Lower leg skin (tissue), 4 donors: ENCODE measurements around the gene CST8. TPM values are rescaled to one million over a fixed set of nuclear protein-coding genes. Genes with fewer than 3 reads are reported as not detected.

Experiments used
- DNase-seq, 2 donors: peaks; one replicate each; pipeline ENCODE4 v3.0.0-alpha.2; 2019; ENCODE audit warnings: low spot score in 2 of 2
- H3K4me3 ChIP-seq: fragments of 200-600 bp; sonication (generic); 2 replicates; pipeline ENCODE4 v1.5.1; 2017; ENCODE audit warnings: mild to moderate bottlenecking, low read depth; ENCODE audit not compliant: poor library complexity, severe bottlenecking
- POLR2A ChIP-seq, 2 donors: fragments of 450-650 bp; IDR thresholded peaks; one replicate each; pipeline ENCODE4 v1.6.1; 2016 to 2017; ENCODE audit warnings: antibody characterized with exemption in 2 of 2, mild to moderate bottlenecking in 1 of 2, moderate library complexity in 1 of 2
- WGBS, 2 donors: methylation state at CpG; one replicate each; pipeline ENCODE4 v1.1.5; 2018; 5-methylcytosine and 5-hydroxymethylcytosine counted together
- intact Hi-C: fragments of 100-400 bp; cut with DNase I; formaldehyde crosslinking; loops from one replicate; pipeline ENCODE4 v1.15.0; 2023; ENCODE audit warnings: low total_unique reads
- total RNA-seq, 4 donors: library from RNA; depleted of rRNA; stranded (reverse); fragments of >200 nt; gene quantifications; one replicate each; pipeline ENCODE4 v1.1.0, GENCODE V29; 2016
- TF ChIP-seq, protein P1 (sequence below), 3 donors: fragments of 450-650 bp; IDR thresholded peaks; one replicate each; pipeline ENCODE4 v1.5.1; 2016; ENCODE audit warnings: antibody characterized with exemption in 3 of 3, mild to moderate bottlenecking in 3 of 3, moderate library complexity in 2 of 3

Gene CST8
- total RNA-seq, 4 donors from 2014 or later = not detected

DNA sequence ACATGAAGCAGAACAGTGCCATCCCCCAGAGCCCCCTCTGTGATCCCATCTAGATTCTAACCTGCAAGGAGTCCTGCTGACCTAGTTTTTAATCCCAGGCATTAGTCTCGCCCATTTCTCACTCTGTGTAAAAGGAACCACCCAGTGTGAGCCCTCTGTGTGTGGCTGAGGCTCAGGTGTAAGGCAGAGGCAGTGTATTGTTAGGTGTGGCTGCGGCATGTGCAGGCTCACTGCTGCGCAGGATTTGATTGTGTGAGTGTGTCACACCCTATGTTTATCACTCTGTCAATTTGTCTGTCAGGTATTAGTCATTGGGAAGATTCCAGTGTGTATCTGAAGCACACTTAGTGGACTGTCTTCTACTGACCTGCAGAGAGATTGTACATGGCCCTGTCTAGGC, 13.7 kb upstream of the CST8 start:
- no peak for TF ChIP-seq POLR2A (IDR thresholded peaks at IDR 0.05)
- TF ChIP-seq, protein P1, sequence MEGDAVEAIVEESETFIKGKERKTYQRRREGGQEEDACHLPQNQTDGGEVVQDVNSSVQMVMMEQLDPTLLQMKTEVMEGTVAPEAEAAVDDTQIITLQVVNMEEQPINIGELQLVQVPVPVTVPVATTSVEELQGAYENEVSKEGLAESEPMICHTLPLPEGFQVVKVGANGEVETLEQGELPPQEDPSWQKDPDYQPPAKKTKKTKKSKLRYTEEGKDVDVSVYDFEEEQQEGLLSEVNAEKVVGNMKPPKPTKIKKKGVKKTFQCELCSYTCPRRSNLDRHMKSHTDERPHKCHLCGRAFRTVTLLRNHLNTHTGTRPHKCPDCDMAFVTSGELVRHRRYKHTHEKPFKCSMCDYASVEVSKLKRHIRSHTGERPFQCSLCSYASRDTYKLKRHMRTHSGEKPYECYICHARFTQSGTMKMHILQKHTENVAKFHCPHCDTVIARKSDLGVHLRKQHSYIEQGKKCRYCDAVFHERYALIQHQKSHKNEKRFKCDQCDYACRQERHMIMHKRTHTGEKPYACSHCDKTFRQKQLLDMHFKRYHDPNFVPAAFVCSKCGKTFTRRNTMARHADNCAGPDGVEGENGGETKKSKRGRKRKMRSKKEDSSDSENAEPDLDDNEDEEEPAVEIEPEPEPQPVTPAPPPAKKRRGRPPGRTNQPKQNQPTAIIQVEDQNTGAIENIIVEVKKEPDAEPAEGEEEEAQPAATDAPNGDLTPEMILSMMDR (IDR thresholded peaks at IDR 0.05) = no peak
- intact Hi-C loops = no loop called here
- DNase-seq = no peak
- WGBS, 2 donors = 27 to 51% methylated on average over 3 of the region's 3 CpGs
- no peak overlapping the region for H3K4me3 ChIP-seq

DNA sequence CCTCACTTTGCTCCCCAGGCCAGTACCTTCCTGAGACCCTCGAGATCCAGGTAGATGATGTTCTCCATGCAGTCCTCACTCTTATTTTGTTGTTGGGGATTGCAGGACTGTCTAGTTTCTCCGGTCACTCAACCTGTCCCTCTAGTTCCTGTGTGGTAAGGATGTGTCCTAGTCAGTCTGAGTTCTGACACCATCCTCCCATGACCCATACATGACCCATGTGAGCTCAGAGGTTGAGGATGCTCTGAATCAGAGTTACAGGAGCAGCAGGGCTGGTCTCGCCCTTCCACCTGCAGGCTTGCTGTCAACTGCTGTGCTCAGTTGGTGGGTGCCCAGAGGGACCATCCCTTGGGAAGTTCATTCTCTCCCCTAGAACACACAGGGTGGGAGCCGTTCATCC, 11.9 kb upstream of the CST8 start:
- DNase-seq = no peak
- WGBS, 2 donors = 71 to 82% methylated on average over 4 of the region's 4 CpGs
- intact Hi-C loops = no loop called here
- no peak for TF ChIP-seq POLR2A (IDR thresholded peaks at IDR 0.05)
- TF ChIP-seq, protein P1 (IDR thresholded peaks at IDR 0.05) = no peak
- no peak overlapping the region for H3K4me3 ChIP-seq

- H3K4me3 ChIP-seq = no peak overlapping the region
- TF ChIP-seq POLR2A (IDR thresholded peaks at IDR 0.05) = no peak
- TF ChIP-seq, protein P1 (IDR thresholded peaks at IDR 0.05) = no peak
- intact Hi-C loops = no loop called here
- no peak for DNase-seq
- 56 to 67% methylated on average over 2 of the region's 2 CpGs for WGBS, 2 donors
Observed at GRCh38 chr20:23482138-23482537, 8.8 kb upstream of the CST8 start.

- whole genome bisulfite sequencing, 2 donors = 42 to 43% methylated on average over 4 of the region's 4 CpGs
- intact Hi-C loops = no loop called here
- TF ChIP-seq POLR2A (IDR thresholded peaks at IDR 0.05) = no peak
- TF ChIP-seq, protein P1 (IDR thresholded peaks at IDR 0.05) = no peak
- no peak for DNase-seq
- H3K4me3 ChIP-seq = no peak overlapping the region
Observed at GRCh38 chr20:23484081-23484480, 6.8 kb upstream of the CST8 start.

- intact Hi-C loops = no loop called here
- TF ChIP-seq, protein P1 (IDR thresholded peaks at IDR 0.05) = no peak
- TF ChIP-seq POLR2A (IDR thresholded peaks at IDR 0.05) = no peak
- 79 to 81% methylated on average over 2 of the region's 2 CpGs for WGBS, 2 donors
- DNase-seq = no peak
- no peak overlapping the region for H3K4me3 ChIP-seq
Observed at GRCh38 chr20:23488470-23488869, 2.4 kb upstream of the CST8 start.

DNA sequence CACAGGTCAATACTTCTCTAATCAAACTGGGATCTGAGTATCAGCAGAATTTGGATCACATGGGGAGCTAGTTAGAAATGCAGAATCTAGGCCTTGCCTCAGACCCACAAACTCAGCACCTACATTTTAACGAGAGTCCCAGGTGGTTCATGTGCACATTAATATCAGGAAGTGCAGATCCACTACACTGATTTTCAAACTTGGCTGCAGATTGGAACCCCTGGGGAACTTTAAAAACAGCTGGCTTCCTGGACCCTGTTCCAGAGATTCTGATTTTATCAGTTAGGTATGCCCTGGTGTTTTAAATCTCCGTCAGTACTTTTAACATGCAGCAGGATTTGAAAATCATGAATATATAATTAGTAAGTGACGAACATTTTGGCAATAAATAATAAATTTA, 1.9 kb upstream of the CST8 start:
- intact Hi-C loops = no loop called here
- TF ChIP-seq, protein P1 (IDR thresholded peaks at IDR 0.05) = no peak
- no peak for TF ChIP-seq POLR2A (IDR thresholded peaks at IDR 0.05)
- H3K4me3 ChIP-seq = no peak overlapping the region
- DNase-seq = no peak
- WGBS, 2 donors = 50 to 52% methylated on average over 3 of the region's 3 CpGs
